ENCODE data around the gene ERGIC1.

- TF ChIP-seq CTCF (IDR thresholded peaks at IDR 0.05 in 4 of 5, conservative IDR thresholded peaks at IDR 0.05 in 1 of 5) (no peak), POLR2A (IDR thresholded peaks at IDR 0.05) (no peak)
Measured at GRCh38 chr5:172988276-172988675, 154.2 kb downstream of the ERGIC1 start.
